IMR-90 (cell line): Measurements from ENCODE around the gene PARP1. TPM values are rescaled to one million over a fixed set of nuclear protein-coding genes. Genes with fewer than 3 reads are reported as not detected.

Experiments
- ATAC-seq: fragments of 200-7000 bp; cut with Tn5 transposase; 2 replicates; pipeline ENCODE4 v1.9.1; 2020; ENCODE audit warnings: low read depth, mild to moderate bottlenecking, moderate library complexity
- BruUV-seq: library from RNA; stranded (reverse); fragments of 400-500 nt; replicated peaks from 2 replicates; lab custom pipeline; 2021; lab: Mats Ljungman, UMichigan
- CTCF ChIA-PET: fragments of 300-600 bp; formaldehyde crosslinking; extraction: SDS; loops from one replicate; lab custom pipeline; 2021; ENCODE audit warnings: antibody characterized with exemption; lab: Yijun Ruan, JAX
- POLR2A ChIA-PET: fragments of 300-600 bp; sonication (Branson Sonifier 250); formaldehyde crosslinking; loops from one replicate; lab custom pipeline; 2022; ENCODE audit warnings: antibody characterized with exemption; ENCODE audit not compliant: unreplicated experiment; lab: Charles Lee
- DNase-seq: peaks from one replicate; pipeline ENCODE4 v3.0.0; 2013
- H2AFZ ChIP-seq: replicated peaks from 2 replicates; pipeline ENCODE3; 2013; ENCODE audit warnings: low read length, mild to moderate bottlenecking; ENCODE audit not compliant: poor library complexity
- H2AK5ac ChIP-seq: 2 replicates; pipeline ENCODE4 v1.6.1; 2013; ENCODE audit warnings: low read depth, low read length, inconsistent platforms
- H2AK9ac ChIP-seq: replicated peaks from 2 replicates; pipeline ENCODE3; 2013; ENCODE audit warnings: mild to moderate bottlenecking, low read depth, low read length, moderate library complexity; ENCODE audit not compliant: poor library complexity
- H2BK120ac ChIP-seq: 2 replicates; pipeline ENCODE4 v1.6.1; 2013; ENCODE audit warnings: low read depth, low read length, inconsistent platforms
- H2BK15ac ChIP-seq: 3 replicates; pipeline ENCODE4 v1.6.1; 2013; ENCODE audit warnings: low read depth, low read length, inconsistent platforms
- H2BK20ac ChIP-seq: 2 replicates; pipeline ENCODE4 v1.6.1; 2013; ENCODE audit warnings: low read depth, mild to moderate bottlenecking, inconsistent platforms, low read length, moderate library complexity
- H2BK5ac ChIP-seq: 2 replicates; pipeline ENCODE4 v1.6.1; 2013; ENCODE audit warnings: mild to moderate bottlenecking, low read depth, low read length, inconsistent platforms; ENCODE audit not compliant: poor library complexity, severe bottlenecking
- H3K14ac ChIP-seq: replicated peaks from 2 replicates; pipeline ENCODE4 v1.6.1; 2013; ENCODE audit warnings: low read depth, low read length, inconsistent platforms
- H3K18ac ChIP-seq: 2 replicates; pipeline ENCODE4 v1.6.1; 2013; ENCODE audit warnings: low read depth, low read length, control low read depth
- H3K23ac ChIP-seq: 2 replicates; pipeline ENCODE4 v1.6.1; 2013; ENCODE audit warnings: low read depth, low read length, inconsistent platforms
- H3K27ac ChIP-seq: 2 replicates; pipeline ENCODE4 v1.5.1; 2013; ENCODE audit warnings: mild to moderate bottlenecking, control low read depth, low read length; ENCODE audit not compliant: insufficient read depth
- H3K27me3 ChIP-seq: 2 replicates; pipeline ENCODE4 v1.6.1; 2013; ENCODE audit warnings: low read length; ENCODE audit not compliant: control insufficient read depth, insufficient read depth
- H3K36me3 ChIP-seq: 2 replicates; pipeline ENCODE4 v1.6.1; 2013; ENCODE audit warnings: low read length, mixed read lengths; ENCODE audit not compliant: control insufficient read depth, insufficient read depth
- H3K4ac ChIP-seq: 2 replicates; pipeline ENCODE4 v1.6.1; 2013; ENCODE audit warnings: low read depth, low read length, inconsistent platforms
- H3K4me1 ChIP-seq: 2 replicates; pipeline ENCODE4 v1.6.1; 2013; ENCODE audit warnings: low read length, mixed read lengths; ENCODE audit not compliant: control insufficient read depth, insufficient read depth
- H3K4me2 ChIP-seq: 2 replicates; pipeline ENCODE4 v1.6.1; 2013; ENCODE audit warnings: low read depth, mild to moderate bottlenecking, control low read depth, low read length, moderate library complexity
- H3K4me3 ChIP-seq: 2 replicates; pipeline ENCODE4 v1.5.1; 2013; ENCODE audit warnings: low read depth, mild to moderate bottlenecking, control low read depth, low read length, moderate library complexity; ENCODE audit not compliant: insufficient read depth
- H3K56ac ChIP-seq: 2 replicates; pipeline ENCODE4 v1.6.1; 2013; ENCODE audit warnings: low read length, inconsistent platforms; ENCODE audit not compliant: insufficient read depth; ENCODE audit errors: extremely low read depth
- H3K79me1 ChIP-seq, 2 experiments: 2 replicates each; pipeline ENCODE4 v1.6.1; 2013; ENCODE audit warnings: low read length in 2 of 2, inconsistent platforms in 1 of 2, low read depth in 1 of 2
- H3K9ac ChIP-seq: 2 replicates; pipeline ENCODE4 v1.6.1; 2013; ENCODE audit warnings: low read depth, low read length, control low read depth
- H3K9me1 ChIP-seq: 2 replicates; pipeline ENCODE4 v1.6.1; 2013; ENCODE audit warnings: low read length, inconsistent platforms; ENCODE audit not compliant: insufficient read depth
- H3K9me3 ChIP-seq: 2 replicates; pipeline ENCODE4 v1.6.1; 2013; ENCODE audit warnings: low read length; ENCODE audit not compliant: control insufficient read depth, insufficient read depth
- H4K20me1 ChIP-seq: 2 replicates; pipeline ENCODE4 v1.6.1; 2013; ENCODE audit warnings: low read length, inconsistent platforms; ENCODE audit not compliant: insufficient read depth
- H4K5ac ChIP-seq: 2 replicates; pipeline ENCODE4 v1.6.1; 2013; ENCODE audit warnings: mild to moderate bottlenecking, low read depth, low read length, control low read depth
- H4K8ac ChIP-seq, 2 experiments: 2 replicates each; pipeline ENCODE4 v1.6.1; 2013; ENCODE audit warnings: low read depth in 2 of 2, low read length in 2 of 2, control low read depth in 1 of 2, inconsistent platforms in 1 of 2
- H4K91ac ChIP-seq: 2 replicates; pipeline ENCODE4 v1.6.1; 2013; ENCODE audit warnings: low read depth, low read length, inconsistent platforms; ENCODE audit not compliant: insufficient read depth
- CEBPB ChIP-seq: IDR thresholded peaks from 2 replicates; pipeline ENCODE4 v1.6.1; 2012; ENCODE audit warnings: low read depth, low read length, improper control_type of control experiment
- CHD1 ChIP-seq: IDR thresholded peaks from 2 replicates; pipeline ENCODE4 v1.6.1; 2012; ENCODE audit warnings: low read depth, low read length, improper control_type of control experiment
- FOS ChIP-seq: fragments of 150-350 bp; IDR thresholded peaks from 2 replicates; pipeline ENCODE4 v1.6.1; 2016; ENCODE audit warnings: low read depth, low read length
- MAFK ChIP-seq: IDR thresholded peaks from 2 replicates; pipeline ENCODE4 v1.6.1; 2012; ENCODE audit warnings: low read depth, low read length, improper control_type of control experiment
- MAZ ChIP-seq: IDR thresholded peaks from 2 replicates; pipeline ENCODE4 v1.6.1; 2012; ENCODE audit warnings: low read depth, mild to moderate bottlenecking, low read length, improper control_type of control experiment, moderate library complexity, borderline replicate concordance
- MXI1 ChIP-seq: IDR thresholded peaks from 2 replicates; pipeline ENCODE4 v1.6.1; 2012; ENCODE audit warnings: low read depth, mild to moderate bottlenecking, low read length, moderate library complexity, borderline replicate concordance
- NFE2L2 ChIP-seq: fragments of 150-350 bp; IDR thresholded peaks from 2 replicates; pipeline ENCODE4 v1.6.1; 2016; ENCODE audit warnings: low read depth, mild to moderate bottlenecking, low read length
- RAD21 ChIP-seq: IDR thresholded peaks from 2 replicates; pipeline ENCODE4 v1.6.1; 2012; ENCODE audit warnings: low read length, improper control_type of control experiment
- RCOR1 ChIP-seq: IDR thresholded peaks from 2 replicates; pipeline ENCODE4 v1.6.1; 2012; ENCODE audit warnings: mild to moderate bottlenecking, low read length, improper control_type of control experiment; ENCODE audit not compliant: insufficient replicate concordance
- RFX5 ChIP-seq: IDR thresholded peaks from 2 replicates; pipeline ENCODE4 v1.8.0; 2012; ENCODE audit warnings: low read depth, mild to moderate bottlenecking, low read length, moderate library complexity
- SMC3 ChIP-seq: fragments of 150-350 bp; IDR thresholded peaks from 2 replicates; pipeline ENCODE4 v1.6.1; 2016; ENCODE audit warnings: low read depth, mild to moderate bottlenecking, antibody characterized with exemption, low read length, moderate library complexity
- dilution Hi-C: fragments of 300-500 bp; cut with HindIII; formaldehyde crosslinking; loops from one replicate; pipeline ENCODE4 v1.14.3; 2018; ENCODE audit warnings: low sequenced_read_pairs; ENCODE audit not compliant: unreplicated experiment
- in situ Hi-C: fragments of 300-500 bp; cut with MboI; formaldehyde crosslinking; loops from 3 replicates; pipeline ENCODE4 v1.14.3; 2019; ENCODE audit warnings: low sequenced_read_pairs, inconsistent platforms, mixed read lengths
- intact Hi-C: fragments of 100-400 bp; cut with micrococcal nuclease; formaldehyde crosslinking; loops from 2 replicates; pipeline ENCODE4 v1.10.0; 2022
- polyA plus RNA-seq, 3 experiments: library from polyadenylated mRNA; depleted of rRNA; stranded (reverse); fragments of >200 nt; gene quantifications; 2 replicates each; pipeline ENCODE4 v1.2.3, GENCODE V29; 2012; ENCODE audit warnings: low replicate concordance in 1 of 3
- total RNA-seq: library from RNA; depleted of rRNA; stranded (reverse); fragments of >200 nt; gene quantifications from 2 replicates; pipeline ENCODE4 v1.2.3, GENCODE V29; 2012
- TF ChIP-seq, protein P1 (sequence below): fragments of 150-350 bp; IDR thresholded peaks from 2 replicates; pipeline ENCODE4 v1.6.1; 2017; ENCODE audit warnings: mild to moderate bottlenecking, antibody characterized with exemption, low read length, low read depth
- TF ChIP-seq, protein P2 (sequence below): conservative IDR thresholded peaks from 2 replicates; pipeline ENCODE4 v1.5.1; 2012; ENCODE audit warnings: mild to moderate bottlenecking, low read depth, low read length, improper control_type of control experiment
- TF ChIP-seq, protein P3 (sequence below): fragments of 150-350 bp; IDR thresholded peaks from 2 replicates; pipeline ENCODE4 v1.6.1; 2016; ENCODE audit warnings: low read depth, mild to moderate bottlenecking, low read length, moderate library complexity, borderline replicate concordance

PARP1 gene
- total and polyA plus RNA-seq, 2 of the 4 experiments (the other 2 are of a cell fraction): 86.5 to 105 TPM

DNA sequence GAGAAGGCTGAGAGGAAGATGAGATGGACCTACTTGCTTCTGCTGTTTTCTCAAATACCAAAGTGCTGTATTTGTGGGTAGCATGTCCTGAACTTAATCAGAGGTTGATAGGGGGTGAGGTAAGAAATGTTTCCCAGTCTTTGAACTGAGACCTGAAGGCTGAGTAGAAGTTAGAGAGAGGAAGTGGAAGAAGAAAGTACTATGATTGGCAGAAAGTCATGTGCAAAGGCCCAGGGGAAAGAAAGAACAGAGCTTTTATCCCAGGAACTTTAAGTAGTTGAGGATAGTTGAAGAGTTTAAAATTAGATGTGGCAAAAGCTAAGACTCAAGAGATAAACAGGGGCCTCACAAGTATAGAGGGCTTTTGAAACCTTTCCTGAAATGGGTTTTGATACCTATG, 83.4 kb downstream of the PARP1 start:
- in situ Hi-C loops: no loop called here
- Histone ChIP-seq H3K36me3 (no peaks in the 10 kb centered on the region), H3K9me1 (no peaks in the 10 kb centered on the region), H3K27ac (no peak overlapping the region), H3K4ac (no peak overlapping the region), H4K5ac (no peak overlapping the region), H3K9ac (no peak overlapping the region), H4K20me1 (no peaks in the 10 kb centered on the region), H3K4me2 (no peak overlapping the region), H3K18ac (no peak overlapping the region), H2BK5ac (no peak overlapping the region), H2BK120ac (no peak overlapping the region), H2BK20ac (no peak overlapping the region), H2AK9ac (no peak overlapping the region), H3K4me1 (no peaks in the 10 kb centered on the region), H3K79me1 (no peaks in the 10 kb centered on the region), H3K23ac (no peak overlapping the region), H3K14ac (no peak overlapping the region), H3K9me3 (peaks cover 2% of the 10 kb centered on the region; the same call in 1 of the 2 replicates), H3K56ac (no peak overlapping the region), H3K27me3 (peaks cover 3% of the 10 kb centered on the region; the same call in 1 of the 2 replicates), H3K4me3 (no peak overlapping the region), H2BK15ac (no peak overlapping the region), H4K91ac (no peak overlapping the region), H2AK5ac (no peak overlapping the region), H2AFZ (no peak overlapping the region), H4K8ac (no peak overlapping the region)
- no peak for ATAC-seq
- TF ChIP-seq MAFK (no peak), NFE2L2 (no peak), RAD21 (no peak), CEBPB (no peak), RFX5 (no peak), MAZ (no peak), FOS (no peak), CHD1 (no peak), RCOR1 (no peak), SMC3 (no peak), MXI1 (no peak)
- TF ChIP-seq, protein P1, sequence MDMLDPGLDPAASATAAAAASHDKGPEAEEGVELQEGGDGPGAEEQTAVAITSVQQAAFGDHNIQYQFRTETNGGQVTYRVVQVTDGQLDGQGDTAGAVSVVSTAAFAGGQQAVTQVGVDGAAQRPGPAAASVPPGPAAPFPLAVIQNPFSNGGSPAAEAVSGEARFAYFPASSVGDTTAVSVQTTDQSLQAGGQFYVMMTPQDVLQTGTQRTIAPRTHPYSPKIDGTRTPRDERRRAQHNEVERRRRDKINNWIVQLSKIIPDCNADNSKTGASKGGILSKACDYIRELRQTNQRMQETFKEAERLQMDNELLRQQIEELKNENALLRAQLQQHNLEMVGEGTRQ: no peak
- TF ChIP-seq, protein P2, sequence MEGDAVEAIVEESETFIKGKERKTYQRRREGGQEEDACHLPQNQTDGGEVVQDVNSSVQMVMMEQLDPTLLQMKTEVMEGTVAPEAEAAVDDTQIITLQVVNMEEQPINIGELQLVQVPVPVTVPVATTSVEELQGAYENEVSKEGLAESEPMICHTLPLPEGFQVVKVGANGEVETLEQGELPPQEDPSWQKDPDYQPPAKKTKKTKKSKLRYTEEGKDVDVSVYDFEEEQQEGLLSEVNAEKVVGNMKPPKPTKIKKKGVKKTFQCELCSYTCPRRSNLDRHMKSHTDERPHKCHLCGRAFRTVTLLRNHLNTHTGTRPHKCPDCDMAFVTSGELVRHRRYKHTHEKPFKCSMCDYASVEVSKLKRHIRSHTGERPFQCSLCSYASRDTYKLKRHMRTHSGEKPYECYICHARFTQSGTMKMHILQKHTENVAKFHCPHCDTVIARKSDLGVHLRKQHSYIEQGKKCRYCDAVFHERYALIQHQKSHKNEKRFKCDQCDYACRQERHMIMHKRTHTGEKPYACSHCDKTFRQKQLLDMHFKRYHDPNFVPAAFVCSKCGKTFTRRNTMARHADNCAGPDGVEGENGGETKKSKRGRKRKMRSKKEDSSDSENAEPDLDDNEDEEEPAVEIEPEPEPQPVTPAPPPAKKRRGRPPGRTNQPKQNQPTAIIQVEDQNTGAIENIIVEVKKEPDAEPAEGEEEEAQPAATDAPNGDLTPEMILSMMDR: no peak
- TF ChIP-seq, protein P3, sequence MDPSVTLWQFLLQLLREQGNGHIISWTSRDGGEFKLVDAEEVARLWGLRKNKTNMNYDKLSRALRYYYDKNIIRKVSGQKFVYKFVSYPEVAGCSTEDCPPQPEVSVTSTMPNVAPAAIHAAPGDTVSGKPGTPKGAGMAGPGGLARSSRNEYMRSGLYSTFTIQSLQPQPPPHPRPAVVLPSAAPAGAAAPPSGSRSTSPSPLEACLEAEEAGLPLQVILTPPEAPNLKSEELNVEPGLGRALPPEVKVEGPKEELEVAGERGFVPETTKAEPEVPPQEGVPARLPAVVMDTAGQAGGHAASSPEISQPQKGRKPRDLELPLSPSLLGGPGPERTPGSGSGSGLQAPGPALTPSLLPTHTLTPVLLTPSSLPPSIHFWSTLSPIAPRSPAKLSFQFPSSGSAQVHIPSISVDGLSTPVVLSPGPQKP: no peak
- no TSS peak for BruUV-seq
- intact Hi-C loops: no loop called here
- POLR2A ChIA-PET: no interaction called here
- DNase-seq: no peak
- CTCF ChIA-PET: no interaction called here
- dilution Hi-C loops: no loop called here
